OCI-LY1 (cell line): ENCODE results near the gene TRIM9.

ENCODE experiments used
- CTCF ChIP-seq: fragments of 200-600 bp; sonication (generic), shearing (Covaris generic); IDR thresholded peaks from 2 replicates; pipeline ENCODE4 v1.5.1; 2017; ENCODE audit warnings: mild to moderate bottlenecking, antibody characterized with exemption, low read length, moderate library complexity, mixed read lengths
- EZH2 ChIP-seq: fragments of 200-600 bp; sonication (generic), shearing (Covaris generic); IDR thresholded peaks from 2 replicates; pipeline ENCODE4 v1.8.0; 2017; ENCODE audit warnings: borderline replicate concordance, mixed run types, mild to moderate bottlenecking, antibody characterized with exemption, low read length, moderate library complexity, mixed read lengths

- TF ChIP-seq CTCF (no peak), EZH2 (no peak)
These were observed 7.9 kb downstream of the TRIM9 start for GRCh38 chr14:51087031-51087441.
